Right lobe of liver (tissue), 4 donors: ENCODE measurements around the gene LRPAP1.

Source experiments
- POLR2A ChIP-seq: fragments of 450-650 bp; IDR thresholded peaks from one replicate; pipeline ENCODE4 v1.6.1; 2017; ENCODE audit warnings: antibody characterized with exemption, mild to moderate bottlenecking
- TF ChIP-seq, protein P1 (sequence below), 4 donors: fragments of 200-600 bp in 3 of 4; fragments of 450-650 bp in 1 of 4; IDR thresholded peaks; one replicate each; pipeline versions ENCODE4 v1.5.1 to v1.8.0; 2016 to 2022; ENCODE audit warnings: antibody characterized with exemption in 4 of 4, mild to moderate bottlenecking in 2 of 4
- donor health status: DM: no; HTN: no; CAD: no.
- donor health status: DM: no; HTN: no; CAD: no.
- donor health status: DM: no; HTN: yes; CAD: no.

DNA sequence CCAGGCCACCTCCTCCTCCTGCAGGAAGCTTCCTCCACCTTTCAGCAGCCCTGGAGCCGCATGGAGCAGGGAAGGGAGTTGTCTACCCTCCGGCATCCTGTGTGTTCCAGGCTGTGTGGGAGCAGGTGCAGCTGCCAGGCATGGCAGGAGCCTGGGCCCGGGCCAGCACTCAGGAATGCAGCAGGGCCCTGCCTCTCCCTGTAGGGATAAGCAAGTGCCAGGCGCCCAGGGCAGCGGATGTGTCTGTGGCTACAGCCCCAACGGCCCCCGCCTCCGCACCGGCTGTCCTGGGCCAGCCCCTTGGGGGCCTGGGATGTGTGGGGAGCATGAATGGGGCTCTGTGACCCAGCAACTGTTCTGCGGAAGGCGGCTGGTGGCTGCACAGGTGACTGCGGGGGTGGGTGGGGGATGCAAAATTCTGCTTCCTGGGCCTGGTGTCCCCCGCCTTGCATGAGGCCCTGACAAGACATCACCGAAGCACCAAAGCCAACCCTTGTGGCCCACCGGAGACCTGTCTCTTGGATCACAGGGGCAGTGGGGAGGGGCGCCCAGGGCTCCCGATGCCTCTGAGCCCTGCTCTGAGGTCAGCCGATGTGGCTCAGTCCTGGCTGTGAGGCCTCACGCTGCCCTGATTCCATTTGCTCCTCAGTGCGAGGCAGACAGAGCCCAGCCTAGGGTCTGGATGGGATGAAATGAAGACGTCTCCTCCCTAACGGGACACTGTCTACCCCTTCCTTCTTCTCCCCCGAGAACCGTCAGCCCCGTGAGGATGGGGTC, 70.5 kb downstream of the LRPAP1 start:
- TF ChIP-seq, protein P1, sequence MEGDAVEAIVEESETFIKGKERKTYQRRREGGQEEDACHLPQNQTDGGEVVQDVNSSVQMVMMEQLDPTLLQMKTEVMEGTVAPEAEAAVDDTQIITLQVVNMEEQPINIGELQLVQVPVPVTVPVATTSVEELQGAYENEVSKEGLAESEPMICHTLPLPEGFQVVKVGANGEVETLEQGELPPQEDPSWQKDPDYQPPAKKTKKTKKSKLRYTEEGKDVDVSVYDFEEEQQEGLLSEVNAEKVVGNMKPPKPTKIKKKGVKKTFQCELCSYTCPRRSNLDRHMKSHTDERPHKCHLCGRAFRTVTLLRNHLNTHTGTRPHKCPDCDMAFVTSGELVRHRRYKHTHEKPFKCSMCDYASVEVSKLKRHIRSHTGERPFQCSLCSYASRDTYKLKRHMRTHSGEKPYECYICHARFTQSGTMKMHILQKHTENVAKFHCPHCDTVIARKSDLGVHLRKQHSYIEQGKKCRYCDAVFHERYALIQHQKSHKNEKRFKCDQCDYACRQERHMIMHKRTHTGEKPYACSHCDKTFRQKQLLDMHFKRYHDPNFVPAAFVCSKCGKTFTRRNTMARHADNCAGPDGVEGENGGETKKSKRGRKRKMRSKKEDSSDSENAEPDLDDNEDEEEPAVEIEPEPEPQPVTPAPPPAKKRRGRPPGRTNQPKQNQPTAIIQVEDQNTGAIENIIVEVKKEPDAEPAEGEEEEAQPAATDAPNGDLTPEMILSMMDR (IDR thresholded peaks at IDR 0.05) = no peak
- TF ChIP-seq POLR2A = no peak
